ENCODE results near the gene PAQR9. TPM values are rescaled to one million over a fixed set of nuclear protein-coding genes. Genes with fewer than 3 reads are reported as not detected.
A peak's percentile ranks its signal among the peaks of the same experiment; 100 is the strongest.

PAQR9 gene
- total and polyA plus RNA-seq, 9 of the 15 experiments (the other 6 are each of a cell fraction or from before 2014, with no cell fraction given), result 0.04 to 0.58 (median 0.22) TPM

DNA sequence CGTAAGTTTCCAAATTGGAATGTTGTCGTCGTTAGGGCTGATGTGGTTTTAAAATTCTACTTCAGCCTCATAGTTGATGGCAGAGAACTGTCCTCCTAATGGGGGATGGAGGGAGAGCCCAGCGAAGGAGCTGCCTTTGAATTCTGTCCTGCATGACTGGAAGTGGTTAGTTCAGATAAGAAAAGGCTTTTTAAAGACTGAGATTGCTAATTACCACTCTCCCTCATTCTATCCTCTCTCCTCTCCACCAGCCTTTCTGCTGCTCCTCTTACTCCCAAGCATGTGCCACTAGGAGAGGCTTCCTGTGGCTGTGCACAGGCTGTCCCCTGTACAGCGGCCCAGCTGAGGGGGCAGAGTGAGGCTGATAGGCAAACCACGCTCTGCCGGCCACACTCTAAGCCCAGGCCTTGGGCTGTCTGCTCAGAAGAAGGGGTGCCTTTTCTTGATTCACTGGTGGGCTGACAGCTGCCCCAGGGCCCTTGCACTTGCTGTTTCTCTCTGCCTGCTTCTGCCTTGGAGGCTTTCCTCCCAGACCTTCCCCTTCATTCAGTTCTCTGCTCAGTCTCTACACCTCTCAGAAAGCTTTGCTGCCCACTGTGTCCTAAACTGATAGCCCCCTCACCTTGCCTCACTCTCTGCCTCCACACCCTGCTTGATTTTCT is 8.7 kb upstream of the PAQR9 start (continued):
- peak; percentile 64 for TF ChIP-seq RBM25 (IDR thresholded peaks at IDR 0.05; ENCODE audit: low read depth, low read length, severe bottlenecking)
- TF ChIP-seq PURB (CRISPR knock-in tag; IDR thresholded peaks at IDR 0.05; ENCODE audit: low read depth), result no peak
- TF ChIP-seq SMAD3 (CRISPR knock-in tag; conservative IDR thresholded peaks at IDR 0.05), result no peak
- TF ChIP-seq HDAC1 (IDR thresholded peaks at IDR 0.05), result 0 out of 4 replicates have a peak, but pooled peaks of 1 of the 2 experiments have one; percentile 11
- no peak for TF ChIP-seq POLR2AphosphoS2 (IDR thresholded peaks at IDR 0.05; ENCODE audit: low read length)
- TF ChIP-seq, protein P1, sequence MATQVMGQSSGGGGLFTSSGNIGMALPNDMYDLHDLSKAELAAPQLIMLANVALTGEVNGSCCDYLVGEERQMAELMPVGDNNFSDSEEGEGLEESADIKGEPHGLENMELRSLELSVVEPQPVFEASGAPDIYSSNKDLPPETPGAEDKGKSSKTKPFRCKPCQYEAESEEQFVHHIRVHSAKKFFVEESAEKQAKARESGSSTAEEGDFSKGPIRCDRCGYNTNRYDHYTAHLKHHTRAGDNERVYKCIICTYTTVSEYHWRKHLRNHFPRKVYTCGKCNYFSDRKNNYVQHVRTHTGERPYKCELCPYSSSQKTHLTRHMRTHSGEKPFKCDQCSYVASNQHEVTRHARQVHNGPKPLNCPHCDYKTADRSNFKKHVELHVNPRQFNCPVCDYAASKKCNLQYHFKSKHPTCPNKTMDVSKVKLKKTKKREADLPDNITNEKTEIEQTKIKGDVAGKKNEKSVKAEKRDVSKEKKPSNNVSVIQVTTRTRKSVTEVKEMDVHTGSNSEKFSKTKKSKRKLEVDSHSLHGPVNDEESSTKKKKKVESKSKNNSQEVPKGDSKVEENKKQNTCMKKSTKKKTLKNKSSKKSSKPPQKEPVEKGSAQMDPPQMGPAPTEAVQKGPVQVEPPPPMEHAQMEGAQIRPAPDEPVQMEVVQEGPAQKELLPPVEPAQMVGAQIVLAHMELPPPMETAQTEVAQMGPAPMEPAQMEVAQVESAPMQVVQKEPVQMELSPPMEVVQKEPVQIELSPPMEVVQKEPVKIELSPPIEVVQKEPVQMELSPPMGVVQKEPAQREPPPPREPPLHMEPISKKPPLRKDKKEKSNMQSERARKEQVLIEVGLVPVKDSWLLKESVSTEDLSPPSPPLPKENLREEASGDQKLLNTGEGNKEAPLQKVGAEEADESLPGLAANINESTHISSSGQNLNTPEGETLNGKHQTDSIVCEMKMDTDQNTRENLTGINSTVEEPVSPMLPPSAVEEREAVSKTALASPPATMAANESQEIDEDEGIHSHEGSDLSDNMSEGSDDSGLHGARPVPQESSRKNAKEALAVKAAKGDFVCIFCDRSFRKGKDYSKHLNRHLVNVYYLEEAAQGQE (IDR thresholded peaks at IDR 0.05; ENCODE audit: borderline replicate concordance), result no peak
- TF ChIP-seq, protein P1 (CRISPR knock-in tag; IDR thresholded peaks at IDR 0.05; ENCODE audit: low read depth), result no peak
- no peak for TF ChIP-seq TCF3 (CRISPR knock-in tag; IDR thresholded peaks at IDR 0.05)
- TF ChIP-seq MCM5 (IDR thresholded peaks at IDR 0.05; ENCODE audit: low read depth), result no peak
- no peak for TF ChIP-seq SNIP1 (IDR thresholded peaks at IDR 0.05; ENCODE audit: low read depth)
- TF ChIP-seq ZNF263 (CRISPR knock-in tag; IDR thresholded peaks at IDR 0.05; ENCODE audit: borderline replicate concordance), result no peak
- no peak for TF ChIP-seq BHLHE40 (IDR thresholded peaks at IDR 0.05; ENCODE audit: low read length)
- no peak for TF ChIP-seq ZNF696 (CRISPR knock-in tag; conservative IDR thresholded peaks at IDR 0.05)
- no peak for TF ChIP-seq BRF1 (IDR thresholded peaks at IDR 0.05; ENCODE audit: borderline replicate concordance, extremely low read depth, insufficient read length)
- peak; percentile 63 to 70 for TF ChIP-seq KDM1A (IDR thresholded peaks at IDR 0.05)
- peak in 1 of 2 experiments; percentile 52; a peak in 1 of 4 replicates for TF ChIP-seq RCOR1 (IDR thresholded peaks at IDR 0.05; ENCODE audit: borderline replicate concordance in 1 of 2, low read depth in 2 of 2, low read length in 2 of 2)
- peak; percentile 27; the same call in 1 of the 2 replicates for TF ChIP-seq CBFA2T3 (IDR thresholded peaks at IDR 0.05)
- no peak for TF ChIP-seq SMAD1 (IDR thresholded peaks at IDR 0.05; ENCODE audit: low read depth, low read length, partially characterized antibody)

Measured in K562 (cell line).